DMS53 treated with DMSO at 0.1 percent for 48 hours (cell line): ENCODE results near the gene EPS8L2.
A peak's percentile ranks its signal among the peaks of the same experiment; 100 is the strongest.

Experiments used
- DNase-seq: peaks from one replicate; lab custom pipeline; 2025; ENCODE audit not compliant: unreplicated experiment; lab: John Stamatoyannopoulos, UW

Gene EPS8L2

DNA sequence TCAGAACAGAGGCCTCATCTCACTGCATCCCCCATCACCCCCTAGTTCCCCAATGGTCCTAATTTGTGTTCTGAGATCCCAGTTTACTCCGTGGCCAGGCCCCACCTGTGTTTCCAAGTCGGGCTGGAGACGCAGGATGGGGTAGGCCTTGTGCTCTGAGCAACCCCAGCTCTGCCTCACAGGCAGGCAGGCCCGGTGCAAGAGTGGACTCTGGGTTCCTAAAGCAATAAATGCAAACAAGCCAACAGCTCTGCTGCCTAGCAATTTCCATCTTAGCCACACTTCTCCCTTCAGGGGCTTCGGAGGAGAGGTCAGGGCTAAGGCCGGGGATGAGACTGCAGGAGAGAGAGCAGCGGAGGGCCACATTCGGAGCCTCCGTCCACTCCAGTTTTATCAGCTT lies 2.5 kb upstream of the EPS8L2 start:
- DNase-seq, result no peak

DNA sequence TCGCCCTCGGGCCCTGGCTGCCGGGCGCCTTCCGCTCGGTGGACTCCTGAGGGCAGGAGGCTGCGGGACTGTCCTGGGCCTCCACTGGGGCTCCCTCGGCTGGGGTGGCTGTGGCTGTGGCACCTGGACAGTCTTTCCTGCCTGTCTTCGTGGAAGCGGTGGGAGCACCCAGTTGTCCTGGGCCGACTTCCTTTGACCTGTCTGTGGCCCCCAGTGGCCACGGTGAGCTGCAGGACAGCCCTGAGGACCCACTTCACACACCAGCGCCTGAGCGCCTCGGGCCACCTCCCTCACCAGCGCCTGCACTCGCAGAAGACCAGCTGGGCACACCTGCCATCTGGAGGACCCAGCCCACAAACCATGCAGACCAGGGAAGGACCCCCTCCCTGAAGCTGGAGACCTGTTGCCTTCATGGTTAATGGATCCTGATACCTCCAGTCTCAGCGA lies 1.8 kb upstream of the EPS8L2 start:
- DNase-seq, result no peak

DNA sequence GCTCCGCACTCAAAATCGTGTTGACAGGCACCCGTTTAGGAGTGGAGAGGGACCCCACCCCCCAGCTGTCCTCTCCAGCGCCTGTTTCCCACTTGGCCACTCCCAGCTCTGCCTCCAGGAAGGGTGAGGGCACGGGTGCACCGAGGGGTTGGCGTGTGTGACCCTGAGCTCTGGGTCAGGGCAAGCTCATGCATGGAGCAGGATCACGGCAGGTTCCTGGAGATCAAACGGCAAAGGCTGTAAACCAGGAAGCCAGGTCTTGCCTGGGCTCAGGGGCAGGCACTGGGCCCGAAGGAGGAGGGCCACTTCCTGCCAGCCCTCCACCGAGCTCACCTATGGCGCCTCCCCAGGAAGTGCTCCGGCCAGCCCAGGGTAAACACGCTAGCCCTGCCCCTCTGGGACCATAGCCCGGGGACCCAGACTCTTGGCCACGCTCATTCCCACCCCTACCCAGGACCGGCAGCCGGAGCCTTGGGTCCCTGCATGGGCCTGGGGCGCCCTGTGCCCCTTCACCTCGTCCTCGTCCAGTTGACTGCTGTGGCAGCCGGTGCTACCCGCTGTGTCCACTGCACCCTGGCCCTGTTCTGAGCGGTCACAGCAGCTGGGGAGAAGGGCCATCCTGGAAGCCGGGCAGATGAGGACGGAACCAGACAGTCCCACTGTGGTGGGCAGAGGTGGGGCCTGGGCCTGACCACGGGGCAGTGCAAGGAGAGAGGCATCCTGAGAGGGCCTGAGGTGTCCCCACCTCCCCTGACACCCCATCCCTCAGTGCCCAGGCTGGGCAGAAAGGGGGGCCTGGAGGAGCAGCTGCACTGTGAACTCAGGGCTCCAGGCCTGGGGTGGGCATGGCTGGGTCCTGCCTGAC lies 1.0 kb upstream of the EPS8L2 start:
- peak; percentile 93 for DNase-seq

DNA sequence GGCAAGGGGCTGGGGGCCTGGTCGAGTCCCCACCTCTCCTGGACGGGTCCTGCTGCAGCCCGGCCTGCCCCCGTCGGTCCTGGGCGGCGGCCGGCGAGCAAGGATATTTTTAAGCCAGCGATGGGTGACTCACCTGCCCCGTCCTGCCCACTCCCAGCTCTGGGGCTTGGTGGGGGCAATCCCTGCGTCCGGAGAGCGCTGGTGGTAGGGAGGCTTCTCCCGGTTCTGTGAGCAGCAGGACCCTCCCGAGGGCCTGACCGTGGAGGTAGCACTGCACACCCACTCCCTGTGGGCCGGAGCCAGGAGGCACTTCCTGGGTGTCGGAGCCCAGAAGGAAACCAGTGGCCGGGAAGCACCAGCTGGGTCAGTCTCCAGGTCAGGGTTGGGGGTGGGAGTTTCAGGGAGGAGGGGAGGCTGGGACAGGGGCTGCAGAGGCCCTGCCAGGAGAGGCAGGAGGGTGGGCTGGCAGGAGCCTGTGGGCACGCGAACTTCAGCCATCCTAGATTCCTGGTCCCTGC lies 467 bp downstream of the EPS8L2 start:
- DNase-seq, result no peak

DNA sequence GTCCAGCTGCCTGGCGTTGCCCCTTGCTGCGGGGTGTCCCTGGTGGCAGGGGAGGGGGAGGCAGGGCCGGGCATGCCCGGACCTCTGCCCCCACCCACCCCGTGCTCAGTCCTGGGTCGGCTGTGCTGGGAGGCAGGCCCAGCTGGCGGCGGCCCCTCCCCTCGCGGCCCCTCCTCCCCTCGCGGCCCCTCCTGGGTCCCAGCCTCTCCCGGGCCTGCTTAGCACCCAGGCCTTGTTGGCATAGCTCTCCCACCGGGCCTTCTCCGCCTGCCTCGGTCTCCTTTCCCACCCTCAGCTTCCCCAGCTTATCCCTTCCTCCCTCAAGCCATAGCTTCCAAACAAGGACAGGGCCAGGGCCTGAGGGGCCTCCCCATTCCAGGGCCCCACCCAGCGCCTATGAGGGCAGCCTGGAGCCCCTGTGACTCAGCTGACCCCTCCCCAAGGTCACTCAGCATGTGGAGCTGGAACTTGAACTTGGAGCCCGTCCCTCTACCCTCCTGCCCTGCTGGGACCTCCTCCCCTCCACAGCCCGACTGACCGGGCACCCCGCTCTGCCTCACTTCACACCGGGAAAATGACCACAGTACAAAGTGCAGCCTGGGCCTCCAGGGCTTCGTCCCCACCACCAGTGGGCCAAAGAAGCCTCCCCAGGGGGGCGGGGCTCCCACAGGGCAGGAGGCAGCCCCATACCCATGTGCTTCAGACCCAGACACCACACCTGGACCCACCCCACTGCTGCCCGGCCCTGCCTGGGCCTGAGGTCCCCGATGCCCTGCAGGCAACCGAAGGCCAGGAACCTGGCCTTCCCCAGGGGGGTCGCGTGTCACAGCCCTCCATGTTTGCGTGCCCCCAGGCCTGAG lies 1.2 kb downstream of the EPS8L2 start:
- no peak for DNase-seq

DNA sequence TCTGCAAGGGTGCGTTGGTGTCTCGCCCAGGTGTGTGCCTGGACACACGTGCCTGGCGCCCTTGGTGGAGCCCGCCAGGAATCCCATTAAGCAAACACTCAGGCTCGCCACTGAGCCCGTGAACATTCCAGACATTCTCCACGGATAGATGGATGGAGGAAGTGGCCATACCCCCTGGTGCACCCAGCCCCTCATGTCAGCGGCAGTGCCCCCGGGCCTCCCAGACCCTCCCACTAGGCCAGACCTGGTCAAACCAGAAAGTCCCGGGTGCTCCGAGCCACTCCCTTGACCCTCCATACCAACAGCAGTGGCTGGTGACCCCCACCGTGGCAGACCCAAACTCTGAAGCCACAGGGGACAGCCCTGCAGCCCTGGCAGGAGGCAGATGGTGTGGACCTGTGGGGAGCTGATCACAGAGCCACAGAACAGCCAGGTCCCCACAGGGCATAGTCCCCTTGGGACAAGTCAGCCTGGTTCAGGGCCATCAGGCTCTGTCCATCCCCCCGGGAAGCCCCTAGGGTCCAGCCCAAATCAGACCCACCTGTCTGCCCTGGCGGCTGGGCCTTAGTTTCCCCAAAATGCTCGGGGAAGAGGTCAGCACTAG lies 1.9 kb downstream of the EPS8L2 start:
- no peak for DNase-seq

DNA sequence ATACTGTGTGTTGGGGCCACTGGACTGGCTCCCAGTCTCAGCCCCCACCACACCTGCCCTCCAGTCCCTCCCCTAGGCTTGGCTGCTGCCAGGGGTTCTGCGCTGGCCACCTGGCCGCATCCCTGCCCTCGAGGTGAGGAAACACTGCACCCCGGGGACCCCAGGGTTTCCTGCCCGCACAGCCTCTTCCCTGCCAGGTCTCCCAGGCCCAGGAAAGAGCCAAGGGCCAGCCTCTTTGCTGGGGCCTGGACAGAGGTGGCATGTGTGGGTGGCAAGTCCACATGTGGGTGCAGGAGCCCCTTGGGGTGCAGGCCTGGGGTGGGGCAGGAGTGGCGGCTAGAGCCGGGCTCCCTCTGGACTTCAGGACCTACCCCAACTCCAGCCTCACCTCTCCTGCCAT lies 2.5 kb downstream of the EPS8L2 start:
- no peak for DNase-seq

DNA sequence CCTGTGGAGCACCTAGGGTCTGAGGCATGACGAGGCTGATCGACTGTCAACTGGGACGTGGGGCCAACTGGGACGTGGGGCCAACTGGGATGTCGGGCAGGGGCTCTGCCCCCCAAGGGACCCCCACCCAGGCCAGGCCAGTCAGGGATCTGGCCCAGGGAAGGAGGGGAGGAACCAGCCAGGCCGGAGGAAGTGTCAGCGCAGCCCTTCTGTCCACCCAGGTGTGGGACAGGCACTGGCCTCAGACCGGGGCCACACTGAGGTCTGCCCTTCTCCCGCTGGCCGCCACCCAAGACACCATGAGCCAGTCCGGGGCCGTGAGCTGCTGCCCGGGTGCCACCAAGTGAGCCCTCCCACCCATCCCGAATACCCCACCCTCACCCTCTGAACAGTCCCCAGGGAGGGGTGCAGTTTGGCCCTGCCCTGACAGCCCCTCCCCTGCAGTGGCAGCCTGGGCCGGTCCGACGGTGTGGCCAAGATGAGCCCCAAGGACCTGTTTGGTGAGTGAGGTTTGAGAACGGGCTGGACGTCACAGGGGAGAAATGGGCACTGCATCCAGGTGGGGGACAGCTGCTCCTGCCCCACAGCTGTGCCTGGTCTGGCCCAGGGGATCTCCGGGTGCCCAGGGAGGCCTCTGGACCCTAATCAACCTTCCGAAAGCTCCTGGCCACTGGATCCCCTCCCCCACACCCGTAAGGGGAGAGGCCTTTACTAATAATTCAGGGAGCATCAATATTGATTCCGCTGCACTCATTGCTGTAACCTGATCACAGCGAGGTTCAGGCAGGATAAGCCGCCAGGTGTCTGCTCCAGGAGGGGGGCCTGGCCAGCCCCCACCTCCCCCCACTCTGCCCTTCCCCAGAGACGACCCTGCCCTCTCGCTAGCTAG lies 3.3 kb downstream of the EPS8L2 start:
- DNase-seq, result no peak

DNA sequence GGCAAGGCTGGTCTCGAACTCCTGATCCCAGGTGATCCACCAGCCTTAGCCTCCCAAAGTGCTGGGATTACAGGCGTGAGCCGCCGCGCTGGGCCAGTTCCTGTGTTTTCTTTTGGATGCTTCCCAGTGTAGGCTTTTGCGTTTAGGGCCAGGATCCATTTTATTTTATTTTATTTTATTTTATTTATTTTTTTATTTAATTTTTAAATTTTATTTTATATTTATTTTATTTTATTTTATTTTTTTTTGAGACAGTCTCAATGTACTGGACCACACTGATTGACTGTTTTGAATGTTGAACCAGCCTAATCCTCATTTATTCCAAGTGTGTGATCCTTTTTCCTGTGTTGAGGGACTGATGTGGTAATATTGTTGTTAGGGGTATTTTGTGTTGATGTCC lies 8.4 kb downstream of the EPS8L2 start:
- no peak for DNase-seq

DNA sequence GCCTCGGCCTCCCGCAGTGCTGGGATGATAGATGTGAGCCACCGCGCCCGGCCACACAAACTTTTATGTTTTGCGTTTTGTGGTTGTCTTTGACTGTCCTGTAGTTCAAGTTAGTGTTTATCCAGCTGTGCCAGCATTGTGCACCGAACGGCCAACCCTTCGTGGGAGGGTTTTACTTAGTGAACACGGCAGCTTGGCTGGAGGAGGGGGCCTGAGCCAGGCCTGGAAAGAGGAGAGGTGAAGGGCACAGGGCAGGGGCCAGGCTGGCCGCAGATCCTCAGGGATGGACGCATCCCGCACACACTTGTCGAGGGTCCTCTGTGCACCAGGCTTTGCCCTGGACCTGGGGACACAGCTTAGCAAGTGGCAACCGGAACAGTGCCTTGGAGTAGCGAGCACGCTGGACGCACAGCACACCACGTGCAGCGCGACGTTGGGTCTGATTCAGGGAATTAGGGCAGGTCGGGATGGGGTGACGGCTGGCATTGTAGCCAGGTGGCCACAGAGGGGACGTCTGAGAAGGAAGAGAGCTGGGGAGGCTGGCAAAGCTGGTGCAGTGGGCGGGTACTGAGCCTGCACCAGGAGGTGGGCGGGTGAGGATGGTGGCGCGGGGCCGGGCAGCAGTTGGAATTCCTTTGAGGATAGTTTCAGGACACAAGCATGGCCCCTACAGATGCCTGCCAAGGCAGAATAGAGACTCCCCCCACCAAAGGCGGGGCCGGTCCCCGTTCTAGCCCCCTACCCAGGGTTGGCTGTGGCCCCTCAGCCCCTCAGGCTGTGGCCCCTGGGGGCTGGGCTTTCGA lies 13.4 kb downstream of the EPS8L2 start:
- no peak for DNase-seq

DNA sequence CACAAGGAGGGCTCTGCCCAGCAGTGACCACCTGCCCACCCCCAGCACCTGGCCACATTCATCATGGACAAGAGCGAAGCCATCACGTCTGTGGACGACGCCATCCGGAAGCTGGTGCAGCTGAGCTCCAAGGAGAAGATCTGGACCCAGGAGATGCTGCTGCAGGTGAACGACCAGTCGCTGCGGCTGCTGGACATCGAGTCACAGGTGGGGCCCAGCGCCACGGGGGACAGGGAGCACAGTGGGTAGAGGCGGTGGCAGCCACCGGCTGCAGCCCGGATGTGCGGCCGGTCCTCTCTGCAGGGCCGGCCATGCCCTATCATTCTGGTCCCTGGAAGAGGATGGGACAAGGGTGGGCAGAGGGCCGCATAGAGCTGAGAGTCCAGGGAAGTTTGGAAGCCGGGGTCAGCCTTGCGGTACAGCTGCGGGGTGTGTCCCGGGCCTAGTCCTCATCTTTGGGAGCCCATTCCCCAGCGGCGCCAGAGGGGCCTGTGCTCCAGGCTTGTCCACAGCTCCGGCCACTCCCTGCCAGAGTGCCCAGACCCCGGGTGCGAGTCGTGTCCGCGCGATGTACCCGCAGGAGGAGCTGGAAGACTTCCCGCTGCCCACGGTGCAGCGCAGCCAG lies 14.1 kb downstream of the EPS8L2 start:
- no peak for DNase-seq

DNA sequence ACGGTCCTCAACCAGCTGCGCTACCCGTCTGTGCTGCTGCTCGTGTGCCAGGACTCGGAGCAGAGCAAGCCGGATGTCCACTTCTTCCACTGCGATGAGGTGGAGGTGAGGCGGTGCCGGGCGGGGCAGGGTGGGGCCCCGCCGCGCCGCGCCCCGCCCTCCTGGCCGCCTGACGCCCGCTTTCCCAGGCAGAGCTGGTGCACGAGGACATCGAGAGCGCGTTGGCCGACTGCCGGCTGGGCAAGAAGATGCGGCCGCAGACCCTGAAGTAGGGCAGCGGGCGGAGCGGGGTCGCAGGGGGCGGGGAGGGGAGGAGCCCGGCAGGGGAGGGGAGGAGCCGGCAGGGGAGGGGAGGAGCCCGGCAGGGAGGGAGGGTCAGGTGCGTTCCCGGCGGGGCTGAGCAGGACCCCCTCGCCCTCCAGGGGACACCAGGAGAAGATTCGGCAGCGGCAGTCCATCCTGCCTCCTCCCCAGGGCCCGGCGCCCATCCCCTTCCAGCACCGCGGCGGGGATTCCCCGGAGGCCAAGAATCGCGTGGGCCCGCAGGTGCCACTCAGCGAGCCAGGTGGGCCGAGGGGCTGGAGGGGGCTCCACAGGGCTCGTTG lies 14.7 kb downstream of the EPS8L2 start:
- DNase-seq, result peak; percentile 60

DNA sequence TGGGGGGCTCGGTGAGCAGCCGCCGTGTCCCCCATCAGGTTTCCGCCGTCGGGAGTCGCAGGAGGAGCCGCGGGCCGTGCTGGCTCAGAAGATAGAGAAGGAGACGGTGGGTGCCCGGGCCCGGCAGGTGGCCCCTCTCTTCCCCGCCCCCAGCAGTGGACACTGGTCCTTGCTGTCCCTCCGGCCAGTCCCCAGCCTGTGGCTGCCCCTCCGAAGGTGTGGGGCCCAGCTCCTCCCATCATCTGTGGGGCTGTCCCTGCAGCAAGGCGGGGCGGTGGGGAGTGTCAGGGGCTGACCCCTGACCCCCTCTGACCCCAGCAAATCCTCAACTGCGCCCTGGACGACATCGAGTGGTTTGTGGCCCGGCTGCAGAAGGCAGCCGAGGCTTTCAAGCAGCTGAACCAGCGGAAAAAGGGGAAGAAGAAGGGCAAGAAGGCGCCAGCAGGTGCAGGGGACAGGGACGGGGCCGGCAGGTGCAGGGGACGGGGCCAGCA lies 15.3 kb downstream of the EPS8L2 start:
- peak; percentile 71 for DNase-seq

DNA sequence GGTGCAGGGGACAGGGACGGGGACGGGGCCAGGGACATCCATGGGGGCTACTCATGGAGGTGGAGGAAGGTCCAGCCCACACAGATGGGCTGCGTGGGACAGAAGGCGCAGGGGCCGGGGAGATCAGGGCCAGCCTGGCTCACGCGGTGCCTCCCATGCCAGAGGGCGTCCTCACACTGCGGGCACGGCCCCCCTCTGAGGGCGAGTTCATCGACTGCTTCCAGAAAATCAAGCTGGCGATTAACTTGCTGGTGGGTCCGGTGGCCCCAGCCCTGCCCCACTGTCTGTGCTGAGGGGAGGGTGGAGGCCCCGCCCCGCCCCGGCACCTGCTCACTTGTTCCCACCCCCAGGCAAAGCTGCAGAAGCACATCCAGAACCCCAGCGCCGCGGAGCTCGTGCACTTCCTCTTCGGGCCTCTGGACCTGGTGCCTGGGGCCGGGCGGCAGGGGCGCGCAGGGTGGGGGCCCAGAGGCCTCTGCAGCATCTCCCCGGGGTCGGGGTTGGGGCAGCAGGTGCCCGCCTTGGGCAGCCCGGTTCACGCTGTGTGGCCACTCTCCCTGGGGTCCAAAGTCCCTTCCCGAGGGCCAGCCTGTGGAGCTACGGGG lies 15.8 kb downstream of the EPS8L2 start:
- peak; percentile 86 for DNase-seq

DNA sequence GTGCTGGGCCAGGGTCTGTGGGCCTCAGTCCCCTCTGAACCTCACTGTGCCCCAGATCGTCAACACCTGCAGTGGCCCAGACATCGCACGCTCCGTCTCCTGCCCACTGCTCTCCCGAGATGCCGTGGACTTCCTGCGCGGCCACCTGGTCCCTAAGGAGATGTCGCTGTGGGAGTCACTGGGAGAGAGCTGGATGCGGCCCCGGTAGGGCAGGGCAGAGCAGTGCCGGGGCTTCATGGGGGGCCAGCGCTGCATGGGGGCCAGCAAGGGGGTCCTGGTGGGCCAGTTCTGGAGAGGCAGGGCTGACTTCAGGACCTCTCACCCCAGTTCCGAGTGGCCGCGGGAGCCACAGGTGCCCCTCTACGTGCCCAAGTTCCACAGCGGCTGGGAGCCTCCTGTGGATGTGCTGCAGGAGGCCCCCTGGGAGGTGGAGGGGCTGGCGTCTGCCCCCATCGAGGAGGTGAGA lies 16.3 kb downstream of the EPS8L2 start:
- DNase-seq, result peak; percentile 53

DNA sequence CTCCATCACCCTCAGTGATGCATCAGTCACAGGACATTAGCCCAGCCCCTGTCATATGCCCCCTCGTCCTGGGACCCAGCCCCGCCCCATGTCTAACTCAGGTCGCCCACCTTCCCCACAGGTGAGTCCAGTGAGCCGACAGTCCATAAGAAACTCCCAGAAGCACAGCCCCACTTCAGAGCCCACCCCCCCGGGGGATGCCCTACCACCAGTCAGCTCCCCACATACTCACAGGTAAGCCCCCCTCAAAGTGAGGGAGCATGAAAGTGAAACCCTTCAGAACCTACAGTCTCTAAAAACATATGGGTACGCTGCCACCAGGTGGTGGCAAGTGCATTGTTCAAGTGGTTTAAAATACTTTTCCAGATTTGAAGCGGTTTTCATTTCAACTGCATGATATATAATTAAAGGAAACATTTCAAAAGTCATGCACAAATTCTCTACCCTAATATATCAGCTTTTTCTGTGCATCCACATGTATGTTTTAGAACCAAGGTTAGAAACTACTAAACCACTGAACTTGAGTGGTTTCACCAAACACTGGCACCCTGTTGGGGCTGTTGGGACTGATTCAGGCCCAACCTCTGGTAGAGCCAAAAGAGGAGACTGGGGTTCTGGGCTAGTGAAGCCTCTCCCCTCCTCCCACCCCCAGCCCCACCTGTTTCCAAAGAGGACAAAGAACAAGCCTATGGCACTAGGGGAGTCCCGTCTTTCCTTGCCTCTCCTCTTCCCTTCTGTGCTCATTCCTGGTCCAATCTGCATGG lies 17.3 kb downstream of the EPS8L2 start:
- peak; percentile 57 for DNase-seq

DNA sequence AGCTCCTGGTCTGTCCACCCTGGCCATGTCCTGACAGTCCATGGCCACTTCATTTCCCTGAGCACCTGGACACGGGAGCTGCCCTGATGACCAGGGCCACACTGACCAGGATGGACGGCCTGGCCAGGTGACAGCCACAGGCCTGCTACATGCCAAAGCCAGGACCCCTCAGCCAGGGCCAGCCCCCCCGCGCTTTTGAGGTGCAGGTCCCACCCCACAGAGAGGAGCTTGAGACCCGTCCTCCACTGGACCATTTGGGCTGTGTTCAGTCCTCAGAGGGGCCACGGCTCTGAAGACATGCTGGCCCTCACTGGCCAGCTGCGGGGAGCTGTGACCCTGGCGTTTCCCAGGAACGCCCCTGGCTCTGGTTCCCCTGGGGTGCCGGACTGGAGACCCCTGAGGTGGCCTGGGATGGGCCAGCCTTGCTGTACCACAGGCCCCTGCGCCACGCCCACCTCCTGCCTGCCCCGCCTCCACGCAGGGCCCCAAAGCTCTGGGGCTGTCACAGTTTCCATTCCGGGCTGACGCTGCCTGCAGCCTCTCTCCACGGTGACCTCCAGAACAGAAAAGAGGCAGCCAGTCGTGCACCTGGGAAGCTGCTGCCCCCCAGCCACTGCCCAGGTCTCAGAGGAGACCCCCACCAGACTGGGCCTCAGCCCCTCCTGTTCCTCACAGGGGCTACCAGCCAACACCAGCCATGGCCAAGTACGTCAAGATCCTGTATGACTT lies 18.2 kb downstream of the EPS8L2 start:
- no peak for DNase-seq
